Fibroblast of lung (primary cell): ENCODE results near the gene IREB2. TPM values are rescaled to one million over a fixed set of nuclear protein-coding genes. Genes with fewer than 3 reads are reported as not detected.

Experiments
- DNase-seq, 2 donors: peaks; one replicate each; pipeline versions ENCODE4 v3.0.0 to v3.0.0-alpha.2; 2010; ENCODE audit warnings: low read depth in 2 of 2
- H2AFZ ChIP-seq: 2 replicates; pipeline ENCODE4 v1.5.1; 2012; ENCODE audit warnings: low read length, control low read depth, inconsistent platforms
- H3K27ac ChIP-seq: 2 replicates; pipeline ENCODE4 v1.5.1; 2011; ENCODE audit warnings: low read length, control low read depth; ENCODE audit not compliant: insufficient read depth
- H3K27me3 ChIP-seq: 2 replicates; pipeline ENCODE4 v1.5.1; 2011; ENCODE audit warnings: mild to moderate bottlenecking, low read length; ENCODE audit not compliant: control insufficient read depth, insufficient read depth
- H3K36me3 ChIP-seq: 2 replicates; pipeline ENCODE4 v1.5.1; 2011; ENCODE audit warnings: low read length; ENCODE audit not compliant: control insufficient read depth, insufficient read depth
- H3K4me1 ChIP-seq: 2 replicates; pipeline ENCODE4 v1.5.1; 2011; ENCODE audit warnings: low read length; ENCODE audit not compliant: control insufficient read depth, insufficient read depth; ENCODE audit errors: extremely low read depth
- H3K4me2 ChIP-seq: 2 replicates; pipeline ENCODE4 v1.5.1; 2011; ENCODE audit warnings: low read length, control low read depth; ENCODE audit not compliant: insufficient read depth; ENCODE audit errors: extremely low read depth
- H3K4me3 ChIP-seq, 4 experiments: fragments of 200-600 bp in 1 of 4; sonication (generic) in 1 of 4; replicated peaks in 1 of 4; 2 replicates each; pipeline ENCODE4 v1.5.1; 2011 to 2016; ENCODE audit warnings: low read length in 4 of 4, low read depth in 3 of 4, mild to moderate bottlenecking in 3 of 4, control low read depth in 2 of 4, inconsistent platforms in 1 of 4, mixed read lengths in 1 of 4; ENCODE audit not compliant: insufficient read depth in 1 of 4; ENCODE audit errors: control extremely low read depth in 1 of 4
- H3K79me2 ChIP-seq: 2 replicates; pipeline ENCODE4 v1.5.1; 2012; ENCODE audit warnings: mild to moderate bottlenecking, low read length, inconsistent platforms; ENCODE audit not compliant: control insufficient read depth, insufficient read depth
- H3K9ac ChIP-seq: 2 replicates; pipeline ENCODE4 v1.5.1; 2011; ENCODE audit warnings: mild to moderate bottlenecking, low read length, control low read depth; ENCODE audit not compliant: insufficient read depth
- H3K9me3 ChIP-seq: 2 replicates; pipeline ENCODE4 v1.5.1; 2012; ENCODE audit warnings: low read depth, low read length; ENCODE audit not compliant: control insufficient read depth, insufficient read depth
- H4K20me1 ChIP-seq: 2 replicates; pipeline ENCODE4 v1.5.1; 2011; ENCODE audit warnings: low read length; ENCODE audit not compliant: control insufficient read depth, insufficient read depth; ENCODE audit errors: extremely low read depth
- CTCF ChIP-seq, 2 donors: IDR thresholded peaks in 1 of 2; conservative IDR thresholded peaks in 1 of 2; 1 replicate in 1 of 2; 2 replicates in 1 of 2; pipeline ENCODE4 v1.5.1; 2011 to 2012; ENCODE audit warnings: low read length in 2 of 2, control low read depth in 1 of 2, inconsistent platforms in 1 of 2, low read depth in 1 of 2, mild to moderate bottlenecking in 1 of 2
- EZH2 ChIP-seq: IDR thresholded peaks from 2 replicates; pipeline ENCODE4 v1.5.1; 2012; ENCODE audit warnings: low read length, control low read depth, mild to moderate bottlenecking; ENCODE audit errors: missing control alignments
- polyA plus RNA-seq, 2 donors: library from polyadenylated mRNA; depleted of rRNA in 1 of 2; stranded (reverse) in 1 of 2; unstranded in 1 of 2; fragments of >200 nt; gene quantifications; 2 replicates each; pipeline ENCODE4 v1.2.1, GENCODE V29; 2011 to 2012; ENCODE audit warnings: missing spikeins in 1 of 2
- total RNA-seq: library from RNA; depleted of rRNA; stranded (reverse); fragments of >200 nt; gene quantifications from 2 replicates; pipeline ENCODE4 v1.2.1, GENCODE V29; 2014

The IREB2 gene
- total and polyA plus RNA-seq, 2 donors (not counting 1 experiment from before 2014, with no cell fraction given), result 20.3 to 30.6 TPM

- H3K27me3 ChIP-seq, result peaks cover 4% of the 10 kb centered on the region
- no peaks in the 10 kb centered on the region for H3K9me3 ChIP-seq
- no peak overlapping the region for H3K4me3 ChIP-seq
- no peak overlapping the region for H3K4me2 ChIP-seq
- no peak for DNase-seq
- H3K27ac ChIP-seq, result no peak overlapping the region
- H3K79me2 ChIP-seq, result no peaks in the 10 kb centered on the region
- TF ChIP-seq CTCF (conservative IDR thresholded peaks at IDR 0.05 in 1 of 2, IDR thresholded peaks at IDR 0.05 in 1 of 2; ENCODE audit: low read depth in 1 of 2, low read length in 2 of 2), result no peak
- TF ChIP-seq EZH2, result no peak
- H2AFZ ChIP-seq, result no peak overlapping the region
- no peaks in the 10 kb centered on the region for H3K36me3 ChIP-seq
- no peaks in the 10 kb centered on the region for H3K4me1 ChIP-seq
- no peaks in the 10 kb centered on the region for H4K20me1 ChIP-seq
- H3K9ac ChIP-seq, result no peak overlapping the region
Measured at GRCh38 chr15:78393137-78393536, 44.9 kb upstream of the IREB2 start.

- Histone ChIP-seq H3K27me3 (peaks cover 6% of the 10 kb centered on the region), H3K9ac (no peak overlapping the region), H3K9me3 (no peaks in the 10 kb centered on the region), H3K79me2 (no peaks in the 10 kb centered on the region), H3K27ac (no peak overlapping the region), H3K4me3 (no peak overlapping the region), H3K36me3 (no peaks in the 10 kb centered on the region), H3K4me1 (no peaks in the 10 kb centered on the region), H4K20me1 (no peaks in the 10 kb centered on the region), H2AFZ (no peak overlapping the region), H3K4me2 (no peak overlapping the region)
- TF ChIP-seq CTCF (conservative IDR thresholded peaks at IDR 0.05 in 1 of 2, IDR thresholded peaks at IDR 0.05 in 1 of 2; ENCODE audit: low read depth in 1 of 2, low read length in 2 of 2) (no peak), EZH2 (no peak)
- no peak for DNase-seq
Measured at GRCh38 chr15:78394026-78394425, 44.0 kb upstream of the IREB2 start.

GRCh38 chr15:78394981-78395616 is 42.9 kb upstream of the IREB2 start:
- Histone ChIP-seq H3K4me1 (no peaks in the 10 kb centered on the region), H3K27ac (no peak overlapping the region), H3K4me3 (no peak overlapping the region), H3K9me3 (no peaks in the 10 kb centered on the region), H3K27me3 (peaks cover 13% of the 10 kb centered on the region), H3K79me2 (no peaks in the 10 kb centered on the region), H4K20me1 (no peaks in the 10 kb centered on the region), H2AFZ (no peak overlapping the region), H3K36me3 (no peaks in the 10 kb centered on the region), H3K4me2 (no peak overlapping the region), H3K9ac (no peak overlapping the region)
- TF ChIP-seq CTCF (conservative IDR thresholded peaks at IDR 0.05 in 1 of 2, IDR thresholded peaks at IDR 0.05 in 1 of 2; ENCODE audit: low read depth in 1 of 2, low read length in 2 of 2) (no peak), EZH2 (no peak)
- no peak for DNase-seq
